22Rv1 (cell line): ENCODE results near the gene CMSS1.

Source experiments
- ZFX ChIP-seq: fragments of 450-650 bp; IDR thresholded peaks from 2 replicates; pipeline ENCODE4 v1.6.1; 2017; ENCODE audit warnings: antibody characterized with exemption, borderline replicate concordance
- TF ChIP-seq, protein P1 (sequence below): fragments of 450-650 bp; IDR thresholded peaks from 2 replicates; pipeline ENCODE4 v1.5.1; 2017; ENCODE audit warnings: mild to moderate bottlenecking

DNA sequence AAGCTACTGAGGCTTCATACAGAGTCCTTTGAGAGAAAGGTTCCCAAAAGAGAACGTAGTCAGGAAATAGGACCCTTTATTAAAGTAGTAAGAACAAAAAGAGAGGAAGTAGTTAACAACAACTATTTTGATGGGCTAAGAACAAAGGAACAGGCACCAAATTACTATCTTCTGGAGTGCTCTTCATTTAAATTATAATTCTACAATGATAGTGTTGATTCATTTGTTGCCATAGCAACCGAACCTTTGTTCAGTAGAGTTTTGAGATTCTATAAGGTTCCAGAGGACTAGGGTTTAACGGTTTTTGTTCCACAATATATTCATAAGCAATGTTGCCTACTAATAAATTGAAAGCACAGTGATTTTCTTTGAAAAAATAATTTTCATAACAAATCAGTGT lies 78.8 kb downstream of the CMSS1 start:
- TF ChIP-seq, protein P1, sequence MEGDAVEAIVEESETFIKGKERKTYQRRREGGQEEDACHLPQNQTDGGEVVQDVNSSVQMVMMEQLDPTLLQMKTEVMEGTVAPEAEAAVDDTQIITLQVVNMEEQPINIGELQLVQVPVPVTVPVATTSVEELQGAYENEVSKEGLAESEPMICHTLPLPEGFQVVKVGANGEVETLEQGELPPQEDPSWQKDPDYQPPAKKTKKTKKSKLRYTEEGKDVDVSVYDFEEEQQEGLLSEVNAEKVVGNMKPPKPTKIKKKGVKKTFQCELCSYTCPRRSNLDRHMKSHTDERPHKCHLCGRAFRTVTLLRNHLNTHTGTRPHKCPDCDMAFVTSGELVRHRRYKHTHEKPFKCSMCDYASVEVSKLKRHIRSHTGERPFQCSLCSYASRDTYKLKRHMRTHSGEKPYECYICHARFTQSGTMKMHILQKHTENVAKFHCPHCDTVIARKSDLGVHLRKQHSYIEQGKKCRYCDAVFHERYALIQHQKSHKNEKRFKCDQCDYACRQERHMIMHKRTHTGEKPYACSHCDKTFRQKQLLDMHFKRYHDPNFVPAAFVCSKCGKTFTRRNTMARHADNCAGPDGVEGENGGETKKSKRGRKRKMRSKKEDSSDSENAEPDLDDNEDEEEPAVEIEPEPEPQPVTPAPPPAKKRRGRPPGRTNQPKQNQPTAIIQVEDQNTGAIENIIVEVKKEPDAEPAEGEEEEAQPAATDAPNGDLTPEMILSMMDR, result no peak
- no peak for TF ChIP-seq ZFX
